Natural killer cell (primary cell): ENCODE measurements around the gene NRXN2. TPM values are rescaled to one million over a fixed set of nuclear protein-coding genes. Genes with fewer than 3 reads are reported as not detected.

ENCODE experiments used
- ATAC-seq, 3 donors: fragments of 150-1000 bp in 2 of 3; fragments of 200-7000 bp in 1 of 3; cut with Tn5 transposase; 1 replicate in 1 of 3; 2 replicates in 2 of 3; pipeline ENCODE4 v1.10.0; 2021; ENCODE audit warnings: mild to moderate bottlenecking in 2 of 3, moderate library complexity in 2 of 3
- DNase-seq, 2 donors: peaks; one replicate each; pipeline versions ENCODE4 v3.0.0 to v3.0.0-alpha.2; 2013 to 2021; ENCODE audit warnings: mixed read lengths in 1 of 2
- H3K27ac ChIP-seq: one replicate; pipeline ENCODE4 v1.5.1; 2013; ENCODE audit warnings: mild to moderate bottlenecking, low read length
- H3K27me3 ChIP-seq: one replicate; pipeline ENCODE4 v1.6.1; 2013; ENCODE audit warnings: low read length; ENCODE audit not compliant: control insufficient read depth, insufficient read depth
- H3K36me3 ChIP-seq: one replicate; pipeline ENCODE4 v1.6.1; 2013; ENCODE audit warnings: low read length; ENCODE audit not compliant: control insufficient read depth, insufficient read depth
- H3K4me1 ChIP-seq: one replicate; pipeline ENCODE4 v1.6.1; 2013; ENCODE audit warnings: low read length; ENCODE audit not compliant: control insufficient read depth, insufficient read depth
- H3K4me3 ChIP-seq: one replicate; pipeline ENCODE4 v1.5.1; 2013; ENCODE audit warnings: low read length
- H3K9me3 ChIP-seq: one replicate; pipeline ENCODE4 v1.6.1; 2013; ENCODE audit warnings: low read length; ENCODE audit not compliant: control insufficient read depth, insufficient read depth
- H3K27ac Mint-ChIP-seq, 2 donors: one replicate each; pipeline ENCODE4 v1.8.0; 2022; ENCODE audit warnings: mild to moderate bottlenecking in 2 of 2, mixed read lengths in 2 of 2, moderate library complexity in 1 of 2
- H3K27me3 Mint-ChIP-seq, 2 donors: one replicate each; pipeline ENCODE4 v1.8.0; 2022; ENCODE audit warnings: low read depth in 2 of 2, mixed read lengths in 2 of 2
- H3K36me3 Mint-ChIP-seq: one replicate; pipeline ENCODE4 v1.8.0; 2022; ENCODE audit warnings: mixed read lengths
- H3K4me1 Mint-ChIP-seq, 2 donors: one replicate each; pipeline ENCODE4 v1.8.0; 2022; ENCODE audit warnings: mixed read lengths in 2 of 2
- H3K4me3 Mint-ChIP-seq: one replicate; pipeline ENCODE4 v1.8.0; 2022; ENCODE audit warnings: mild to moderate bottlenecking, moderate library complexity, mixed read lengths
- H3K9me3 Mint-ChIP-seq, 2 donors: one replicate each; pipeline ENCODE4 v1.8.0; 2022; ENCODE audit warnings: mixed read lengths in 2 of 2
- CTCF ChIP-seq: fragments of 200-600 bp; IDR thresholded peaks from one replicate; pipeline ENCODE4 v1.8.0; 2022; ENCODE audit warnings: antibody characterized with exemption
- WGBS: methylation state at CpG from one replicate; pipeline ENCODE4 v1.1.7; 2013; ENCODE audit warnings: missing lambda C conversion rate; ENCODE audit not compliant: insufficient coverage; 5-methylcytosine and 5-hydroxymethylcytosine counted together
- intact Hi-C: fragments of 100-400 bp; cut with micrococcal nuclease; formaldehyde crosslinking; loops from one replicate; pipeline ENCODE4 v1.14.2; 2022
- total RNA-seq, 4 donors: library from RNA; stranded (reverse); fragments of 120-200 nt in 1 of 4; gene quantifications; one replicate each; pipeline versions ENCODE4 v1.2.3 to v1.2.4, GENCODE V29; 2013 to 2022

The NRXN2 gene
- total RNA-seq, 3 donors from 2014 or later (not counting 1 experiment from before 2014, with no cell fraction given) = 2.9 to 9.6 (median 7.7) TPM

- ATAC-seq = peak; percentile 59 to 80 (median 62)
- peak; percentile 62 for TF ChIP-seq CTCF
- WGBS = under 1% methylated on average over 57 of the region's 57 CpGs
Observed at GRCh38 chr11:64743591-64744543, 20.9 kb upstream of the NRXN2 start, which contains the start of gene RASGRP2. Gene RASGRP2 (minus strand): TSS chr11:64744142. CDS start chr11:64742866, 1,276 bp downstream.

GRCh38 chr11:64742889-64743590 is 20.0 kb upstream of the NRXN2 start:
- Mint-ChIP-seq H3K27ac (peak overlapping the region; percentile 98), H3K9me3 (no peaks in the 10 kb centered on the region), H3K36me3 (no peaks in the 10 kb centered on the region), H3K4me1 (peaks cover 33 to 69% of the 10 kb centered on the region in 2 donors), H3K4me3 (peak overlapping the region; percentile 99), H3K27me3 (no peaks in the 10 kb centered on the region)
- Histone ChIP-seq H3K27ac (peak overlapping the region; percentile 82), H3K9me3 (no peaks in the 10 kb centered on the region), H3K27me3 (no peaks in the 10 kb centered on the region), H3K4me3 (peak overlapping the region; percentile 61), H3K4me1 (peaks cover 48% of the 10 kb centered on the region), H3K36me3 (peaks cover 31% of the 10 kb centered on the region)
- WGBS = under 1% methylated on average over 57 of the region's 58 CpGs
- ATAC-seq = peak; percentile 22 to 48 (median 23)
- intact Hi-C loops = loop anchor here (1.0 to 5.0 kb wide), 3 partner anchors 24 to 69 kb away; partner anchors contain the start of genes MEN1 and SF1
- peak; percentile 81 to 86 for DNase-seq
- TF ChIP-seq CTCF = peak; percentile 72

More at GRCh38 chr11:64743591-64744543, 20.9 kb upstream of the NRXN2 start, which contains the start of gene RASGRP2:
- Histone ChIP-seq H3K36me3 (peaks cover 27% of the 10 kb centered on the region), H3K4me1 (peaks cover 48% of the 10 kb centered on the region), H3K9me3 (no peaks in the 10 kb centered on the region), H3K27ac (peak within 1 kb of the TSS; percentile 85), H3K4me3 (peak within 1 kb of the TSS; percentile 63), H3K27me3 (no peaks in the 10 kb centered on the region)
- peak within 1 kb of the TSS; percentile 98 for H3K27ac Mint-ChIP-seq
- no peaks in the 10 kb centered on the region for H3K27me3 Mint-ChIP-seq
- intact Hi-C loops = loop anchor here (1.0 to 5.0 kb wide), 3 partner anchors 23 to 68 kb away; partner anchors contain the start of genes MEN1 and SF1
- peak within 1 kb of the TSS; percentile 99 for H3K4me3 Mint-ChIP-seq
- DNase-seq = peak; percentile 91 to 92
- H3K36me3 Mint-ChIP-seq = no peaks in the 10 kb centered on the region
- no peaks in the 10 kb centered on the region for H3K9me3 Mint-ChIP-seq
- peaks cover 33 to 73% of the 10 kb centered on the region in 2 donors for H3K4me1 Mint-ChIP-seq

- 16% methylated on average over 54 of the region's 54 CpGs for WGBS
- Histone ChIP-seq H3K27ac (peak overlapping the region; percentile 17), H3K36me3 (peaks cover 37% of the 10 kb centered on the region), H3K27me3 (no peaks in the 10 kb centered on the region), H3K4me1 (peaks cover 48% of the 10 kb centered on the region), H3K9me3 (no peaks in the 10 kb centered on the region), H3K4me3 (peak overlapping the region; percentile 61)
- DNase-seq (peak; percentile 36), ATAC-seq (no peak)
- Mint-ChIP-seq H3K27me3 (no peaks in the 10 kb centered on the region), H3K27ac (peak overlapping the region; percentile 74 to 79), H3K4me3 (peak overlapping the region; percentile 88), H3K4me1 (peaks cover 33 to 64% of the 10 kb centered on the region in 2 donors), H3K36me3 (no peaks in the 10 kb centered on the region), H3K9me3 (no peaks in the 10 kb centered on the region)
- intact Hi-C loops = loop anchor here (5.0 kb wide), 1 partner anchor 70 kb away; the partner anchor contains the start of gene MEN1
- no peak for TF ChIP-seq CTCF
Observed at GRCh38 chr11:64742087-64742888, 19.3 kb upstream of the NRXN2 start.
